Neural cell (in vitro differentiated cells): ENCODE data around the gene SFMBT1. TPM values are rescaled to one million over a fixed set of nuclear protein-coding genes. Genes with fewer than 3 reads are reported as not detected.

Experiments
- H2AFZ ChIP-seq: fragments of 200-600, 300-800 bp; sonication (generic), shearing (Covaris generic); 2 replicates; pipeline ENCODE4 v1.6.0; 2014; ENCODE audit warnings: low read depth, mild to moderate bottlenecking, antibody characterized with exemption, low read length, moderate library complexity
- H3F3A ChIP-seq: fragments of 200-600 bp; shearing (Covaris generic); 2 replicates; pipeline ENCODE4 v1.6.1; 2016; ENCODE audit warnings: mild to moderate bottlenecking, moderate library complexity, mixed read lengths, antibody characterized with exemption, low read length; ENCODE audit not compliant: insufficient read depth, poor library complexity, severe bottlenecking
- H3K27ac ChIP-seq: fragments of 200-600, 300-800 bp; sonication (generic), shearing (Covaris generic); 2 replicates; pipeline ENCODE4 v1.5.1; 2014; ENCODE audit warnings: mild to moderate bottlenecking, low read length, moderate library complexity
- H3K27me3 ChIP-seq: fragments of 300-800, 200-600 bp; sonication (generic), shearing (Covaris generic); 2 replicates; pipeline ENCODE4 v1.6.0; 2014; ENCODE audit warnings: mild to moderate bottlenecking, low read depth, low read length, moderate library complexity; ENCODE audit not compliant: insufficient read depth
- H3K36me3 ChIP-seq: fragments of 300-800, 200-600 bp; sonication (generic), shearing (Covaris generic); 2 replicates; pipeline ENCODE4 v1.5.1; 2014; ENCODE audit warnings: mild to moderate bottlenecking, antibody characterized with exemption, low read length, moderate library complexity; ENCODE audit not compliant: insufficient read depth
- H3K4me2 ChIP-seq: fragments of 300-800, 200-600 bp; sonication (generic), shearing (Covaris generic); 2 replicates; pipeline ENCODE4 v1.6.0; 2014; ENCODE audit warnings: mild to moderate bottlenecking, low read length
- H3K4me3 ChIP-seq: fragments of 300-800, 200-600 bp; sonication (generic), shearing (Covaris generic); 2 replicates; pipeline ENCODE4 v1.5.1; 2014; ENCODE audit warnings: mild to moderate bottlenecking, low read length, moderate library complexity
- H3K79me2 ChIP-seq: fragments of 200-600 bp; shearing (Covaris generic); replicated peaks from 2 replicates; pipeline ENCODE4 v1.6.0; 2014; ENCODE audit warnings: mild to moderate bottlenecking, low read length, moderate library complexity; ENCODE audit not compliant: insufficient read depth
- H3K9ac ChIP-seq: fragments of 300-800, 200-600 bp; sonication (generic), shearing (Covaris generic); 2 replicates; pipeline ENCODE4 v1.6.1; 2016; ENCODE audit warnings: mild to moderate bottlenecking, low read length, mixed read lengths
- H3K9me2 ChIP-seq: fragments of 200-600 bp; shearing (Covaris generic); 2 replicates; pipeline ENCODE4 v1.6.1; 2016; ENCODE audit warnings: mild to moderate bottlenecking, low read length, mixed read lengths; ENCODE audit not compliant: insufficient read depth
- H3K9me3 ChIP-seq: fragments of 200-600, 300-800 bp; sonication (generic), shearing (Covaris generic); 2 replicates; pipeline ENCODE4 v1.6.1; 2016; ENCODE audit warnings: mild to moderate bottlenecking, mixed run types, low read length, moderate library complexity, mixed read lengths
- H4K20me1 ChIP-seq: fragments of 200-600 bp; shearing (Covaris generic); 2 replicates; pipeline ENCODE4 v1.6.1; 2016; ENCODE audit warnings: mild to moderate bottlenecking, mixed run types; ENCODE audit not compliant: insufficient read depth
- EP300 ChIP-seq: fragments of 450-650 bp; conservative IDR thresholded peaks from 2 replicates; pipeline ENCODE4 v1.6.1; 2014; ENCODE audit warnings: antibody characterized with exemption, mild to moderate bottlenecking, moderate library complexity; ENCODE audit not compliant: poor library complexity, severe bottlenecking
- EZH2 ChIP-seq: fragments of 200-600, 300-800 bp; shearing (Covaris generic), sonication (generic); IDR thresholded peaks from 2 replicates; pipeline ENCODE4 v1.6.1; 2014; ENCODE audit warnings: antibody characterized with exemption, low read length, borderline replicate concordance, mild to moderate bottlenecking; ENCODE audit not compliant: insufficient read depth, poor library complexity, severe bottlenecking
- MXI1 ChIP-seq: fragments of 450-650 bp; conservative IDR thresholded peaks from 2 replicates; pipeline ENCODE4 v1.6.1; 2014; ENCODE audit warnings: antibody characterized with exemption, mild to moderate bottlenecking; ENCODE audit not compliant: poor library complexity, severe bottlenecking
- POLR2AphosphoS5 ChIP-seq: IDR thresholded peaks from 2 replicates; pipeline ENCODE4 v1.6.1; 2012
- RAD21 ChIP-seq: fragments of 450-650 bp; conservative IDR thresholded peaks from 2 replicates; pipeline ENCODE4 v1.6.1; 2014; ENCODE audit warnings: antibody characterized with exemption, mild to moderate bottlenecking, moderate library complexity
- REST ChIP-seq: IDR thresholded peaks from 2 replicates; pipeline ENCODE4 v1.6.1; 2012; ENCODE audit warnings: borderline replicate concordance
- SMC3 ChIP-seq: fragments of 450-650 bp; conservative IDR thresholded peaks from 2 replicates; pipeline ENCODE4 v1.6.1; 2014; ENCODE audit warnings: antibody characterized with exemption, mild to moderate bottlenecking, moderate library complexity; ENCODE audit not compliant: poor library complexity
- TAF1 ChIP-seq: IDR thresholded peaks from 2 replicates; pipeline ENCODE4 v1.6.1; 2012; ENCODE audit warnings: low read depth
- polyA plus RNA-seq: library from polyadenylated mRNA; depleted of rRNA; stranded (reverse); fragments of >200 nt; gene quantifications from 2 replicates; pipeline ENCODE4 v1.2.3, GENCODE V29; 2014
- TF ChIP-seq, protein P1 (sequence below): fragments of 450-650 bp; IDR thresholded peaks from 2 replicates; pipeline ENCODE4 v1.5.1; 2014; ENCODE audit warnings: antibody characterized with exemption, mild to moderate bottlenecking, moderate library complexity; ENCODE audit not compliant: poor library complexity, severe bottlenecking

The SFMBT1 gene
- polyA plus RNA-seq, 1 donor from 2014 or later: 17.3 TPM

- Histone ChIP-seq H3K4me2 (no peak overlapping the region), H3K4me3 (no peak overlapping the region)
Measured at GRCh38 chr3:52865994-52866393, 179.9 kb downstream of the SFMBT1 start.

DNA sequence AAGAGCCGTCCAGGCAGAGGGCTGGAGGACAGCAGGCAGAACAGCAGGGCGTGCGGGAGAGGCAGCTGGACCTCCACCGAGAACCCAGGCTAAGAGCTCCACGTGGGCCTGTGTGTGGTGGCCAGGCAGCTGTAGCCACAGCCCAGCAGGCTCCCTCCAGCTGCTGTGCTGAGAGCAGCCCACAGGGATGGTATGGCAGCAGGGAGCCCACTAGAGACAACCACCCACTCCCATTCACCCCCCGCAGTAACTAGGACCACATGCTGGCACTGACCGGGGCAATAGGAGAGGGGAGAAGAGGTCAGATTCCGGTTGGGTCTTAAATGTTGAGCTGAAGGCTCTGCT lies 185.5 kb downstream of the SFMBT1 start:
- H3K79me2 ChIP-seq: no peaks in the 10 kb centered on the region
- no peaks in the 10 kb centered on the region for H3K36me3 ChIP-seq
- no peaks in the 10 kb centered on the region for H3K9me3 ChIP-seq
- no peaks in the 10 kb centered on the region for H3K9me2 ChIP-seq
- no peak overlapping the region for H2AFZ ChIP-seq
- H3F3A ChIP-seq: no peaks in the 10 kb centered on the region
- no peak for TF ChIP-seq EP300
- no peak for TF ChIP-seq POLR2AphosphoS5
- TF ChIP-seq SMC3: no peak
- no peak for TF ChIP-seq TAF1
- no peak for TF ChIP-seq REST
- TF ChIP-seq MXI1: no peak
- TF ChIP-seq RAD21: no peak
- TF ChIP-seq, protein P1, sequence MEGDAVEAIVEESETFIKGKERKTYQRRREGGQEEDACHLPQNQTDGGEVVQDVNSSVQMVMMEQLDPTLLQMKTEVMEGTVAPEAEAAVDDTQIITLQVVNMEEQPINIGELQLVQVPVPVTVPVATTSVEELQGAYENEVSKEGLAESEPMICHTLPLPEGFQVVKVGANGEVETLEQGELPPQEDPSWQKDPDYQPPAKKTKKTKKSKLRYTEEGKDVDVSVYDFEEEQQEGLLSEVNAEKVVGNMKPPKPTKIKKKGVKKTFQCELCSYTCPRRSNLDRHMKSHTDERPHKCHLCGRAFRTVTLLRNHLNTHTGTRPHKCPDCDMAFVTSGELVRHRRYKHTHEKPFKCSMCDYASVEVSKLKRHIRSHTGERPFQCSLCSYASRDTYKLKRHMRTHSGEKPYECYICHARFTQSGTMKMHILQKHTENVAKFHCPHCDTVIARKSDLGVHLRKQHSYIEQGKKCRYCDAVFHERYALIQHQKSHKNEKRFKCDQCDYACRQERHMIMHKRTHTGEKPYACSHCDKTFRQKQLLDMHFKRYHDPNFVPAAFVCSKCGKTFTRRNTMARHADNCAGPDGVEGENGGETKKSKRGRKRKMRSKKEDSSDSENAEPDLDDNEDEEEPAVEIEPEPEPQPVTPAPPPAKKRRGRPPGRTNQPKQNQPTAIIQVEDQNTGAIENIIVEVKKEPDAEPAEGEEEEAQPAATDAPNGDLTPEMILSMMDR: no peak
- TF ChIP-seq EZH2: no peak
- no peaks in the 10 kb centered on the region for H4K20me1 ChIP-seq
- H3K9ac ChIP-seq: no peak overlapping the region
- no peak overlapping the region for H3K4me3 ChIP-seq
- no peak overlapping the region for H3K4me2 ChIP-seq
- H3K27me3 ChIP-seq: no peaks in the 10 kb centered on the region
- H3K27ac ChIP-seq: no peak overlapping the region

More at GRCh38 chr3:52865994-52866393, 179.9 kb downstream of the SFMBT1 start:
- Histone ChIP-seq H3K9me2 (no peaks in the 10 kb centered on the region), H2AFZ (no peak overlapping the region), H3K27ac (no peak overlapping the region), H3K9me3 (no peaks in the 10 kb centered on the region), H3K9ac (no peak overlapping the region), H3K79me2 (no peaks in the 10 kb centered on the region), H4K20me1 (no peaks in the 10 kb centered on the region), H3F3A (no peaks in the 10 kb centered on the region), H3K36me3 (no peaks in the 10 kb centered on the region), H3K27me3 (no peaks in the 10 kb centered on the region)
- no peak for TF ChIP-seq EP300
- no peak for TF ChIP-seq REST
- no peak for TF ChIP-seq TAF1
- no peak for TF ChIP-seq EZH2
- no peak for TF ChIP-seq SMC3
- TF ChIP-seq MXI1: no peak
- TF ChIP-seq RAD21: no peak
- no peak for TF ChIP-seq POLR2AphosphoS5
- TF ChIP-seq, protein P1: no peak
